Measurements from ENCODE around the gene RAMP2. TPM values are rescaled to one million over a fixed set of nuclear protein-coding genes. Genes with fewer than 3 reads are reported as not detected.
A peak's percentile ranks its signal among the peaks of the same experiment; 100 is the strongest.
"Not testable (repeated sequence)": the region's sequence is repeated elsewhere in the genome, so short reads cannot be mapped to it uniquely, and the experiment has no call there.

RAMP2 gene
- total and polyA plus RNA-seq, 9 donors = 4.4 to 98.5 (median 23.5) TPM

GRCh38 chr17:42759982-42760651 lies 910 bp upstream of the RAMP2 start:
- DNase-seq = no peak
- Histone ChIP-seq H3K36me3 (no peaks in the 10 kb centered on the region), H3K27ac (no peak overlapping the region), H3K9me3 (no peaks in the 10 kb centered on the region), H3K27me3 (no peaks in the 10 kb centered on the region), H3K4me3 (no peak overlapping the region), H3K4me1 (ENCODE audit: insufficient read depth) (peaks cover 4% of the 10 kb centered on the region)
- WGBS, 3 donors = 46 to 55% (median 48%) methylated on average over 11 of the region's 11 CpGs
- TF ChIP-seq POLR2A (IDR thresholded peaks at IDR 0.05) (no peak), EP300 (IDR thresholded peaks at IDR 0.05) (no peak), CTCF (IDR thresholded peaks at IDR 0.05) (no peak)
- intact Hi-C loops (cut with DNase I) = loop anchor here (5.0 to 10.0 kb wide), 3 partner anchors 38 to 178 kb away; no protein-coding TSS in a partner anchor

- WGBS, 3 donors = 27 to 33% (median 30%) methylated on average over 12 of the region's 12 CpGs
- no peaks in the 10 kb centered on the region for H3K27me3 ChIP-seq
- TF ChIP-seq CTCF (IDR thresholded peaks at IDR 0.05) = no peak
- TF ChIP-seq EP300 (IDR thresholded peaks at IDR 0.05) = no peak
- no peak for TF ChIP-seq POLR2A (IDR thresholded peaks at IDR 0.05)
- no peaks in the 10 kb centered on the region for H3K9me3 ChIP-seq
- H3K4me1 ChIP-seq (ENCODE audit: insufficient read depth) = peaks cover 4% of the 10 kb centered on the region
- no peak for DNase-seq
- peak overlapping the region; percentile 39 for H3K4me3 ChIP-seq
- H3K36me3 ChIP-seq = no peaks in the 10 kb centered on the region
- intact Hi-C loops (cut with DNase I) = loop anchor here (5.0 to 10.0 kb wide), 3 partner anchors 39 to 179 kb away; no protein-coding TSS in a partner anchor
- H3K27ac ChIP-seq = no peak overlapping the region
Observed at GRCh38 chr17:42761638-42762037, 611 bp downstream of the RAMP2 start.

GRCh38 chr17:42766124-42766523 lies 5.1 kb downstream of the RAMP2 start:
- Histone ChIP-seq H3K4me1 (ENCODE audit: insufficient read depth) (no peaks in the 10 kb centered on the region), H3K27me3 (no peaks in the 10 kb centered on the region), H3K4me3 (no peak overlapping the region), H3K27ac (no peak overlapping the region), H3K36me3 (no peaks in the 10 kb centered on the region), H3K9me3 (no peaks in the 10 kb centered on the region)
- intact Hi-C loops (cut with DNase I) = loop anchor here in 1 of 4 donors (10.0 kb wide), 1 partner anchor 181 kb away; no protein-coding TSS in a partner anchor
- no peak for DNase-seq
- no peak for TF ChIP-seq CTCF (IDR thresholded peaks at IDR 0.05)
- TF ChIP-seq EP300 (IDR thresholded peaks at IDR 0.05) = no peak
- TF ChIP-seq POLR2A (IDR thresholded peaks at IDR 0.05) = no peak
- 81 to 84% (median 83%) methylated on average over 6 of the region's 6 CpGs for WGBS, 3 donors

- intact Hi-C loops (cut with DNase I) = loop anchor here in 1 of 4 donors (10.0 kb wide), 1 partner anchor 183 kb away; no protein-coding TSS in a partner anchor
- TF ChIP-seq EP300 (IDR thresholded peaks at IDR 0.05) = no peak
- no peak for TF ChIP-seq CTCF (IDR thresholded peaks at IDR 0.05)
- TF ChIP-seq POLR2A (IDR thresholded peaks at IDR 0.05) = no peak
- no peak for DNase-seq
Observed at GRCh38 chr17:42767512-42767911, 6.5 kb downstream of the RAMP2 start.

GRCh38 chr17:42768006-42768405 lies 7.0 kb downstream of the RAMP2 start:
- H3K36me3 ChIP-seq; H3K27me3 ChIP-seq; DNase-seq; H3K4me3 ChIP-seq; H3K4me1 ChIP-seq (ENCODE audit: insufficient read depth); H3K27ac ChIP-seq; H3K9me3 ChIP-seq: not testable (repeated sequence)
- WGBS, 3 donors = 44 to 47% (median 46%) methylated on average over 9 of the region's 9 CpGs
- intact Hi-C loops (cut with DNase I) = loop anchor here in 1 of 4 donors (10.0 kb wide), 1 partner anchor 183 kb away; no protein-coding TSS in a partner anchor

More at GRCh38 chr17:42767512-42767911, 6.5 kb downstream of the RAMP2 start:
- H3K27me3 ChIP-seq = no peaks in the 10 kb centered on the region
- H3K36me3 ChIP-seq = no peaks in the 10 kb centered on the region
- H3K27ac ChIP-seq = no peak overlapping the region
- H3K4me1 ChIP-seq (ENCODE audit: insufficient read depth) = no peaks in the 10 kb centered on the region
- no peak overlapping the region for H3K4me3 ChIP-seq
- no peaks in the 10 kb centered on the region for H3K9me3 ChIP-seq

- H3K36me3 ChIP-seq; H3K27ac ChIP-seq; H3K9me3 ChIP-seq; H3K4me1 ChIP-seq (ENCODE audit: insufficient read depth); H3K27me3 ChIP-seq; H3K4me3 ChIP-seq; DNase-seq: not testable (repeated sequence)
- WGBS, 3 donors = 41 to 56% (median 46%) methylated on average over 10 of the region's 10 CpGs
- intact Hi-C loops (cut with DNase I) = loop anchor here in 2 of 4 donors (10.0 kb wide), 2 partner anchors 65 to 185 kb away; no protein-coding TSS in a partner anchor
Observed at GRCh38 chr17:42769964-42770363, 8.9 kb downstream of the RAMP2 start.

Measured in ovary (tissue), 9 donors.